ENCODE data around the gene VPS8.
A peak's percentile ranks its signal among the peaks of the same experiment; 100 is the strongest.

VPS8 gene, protein sequence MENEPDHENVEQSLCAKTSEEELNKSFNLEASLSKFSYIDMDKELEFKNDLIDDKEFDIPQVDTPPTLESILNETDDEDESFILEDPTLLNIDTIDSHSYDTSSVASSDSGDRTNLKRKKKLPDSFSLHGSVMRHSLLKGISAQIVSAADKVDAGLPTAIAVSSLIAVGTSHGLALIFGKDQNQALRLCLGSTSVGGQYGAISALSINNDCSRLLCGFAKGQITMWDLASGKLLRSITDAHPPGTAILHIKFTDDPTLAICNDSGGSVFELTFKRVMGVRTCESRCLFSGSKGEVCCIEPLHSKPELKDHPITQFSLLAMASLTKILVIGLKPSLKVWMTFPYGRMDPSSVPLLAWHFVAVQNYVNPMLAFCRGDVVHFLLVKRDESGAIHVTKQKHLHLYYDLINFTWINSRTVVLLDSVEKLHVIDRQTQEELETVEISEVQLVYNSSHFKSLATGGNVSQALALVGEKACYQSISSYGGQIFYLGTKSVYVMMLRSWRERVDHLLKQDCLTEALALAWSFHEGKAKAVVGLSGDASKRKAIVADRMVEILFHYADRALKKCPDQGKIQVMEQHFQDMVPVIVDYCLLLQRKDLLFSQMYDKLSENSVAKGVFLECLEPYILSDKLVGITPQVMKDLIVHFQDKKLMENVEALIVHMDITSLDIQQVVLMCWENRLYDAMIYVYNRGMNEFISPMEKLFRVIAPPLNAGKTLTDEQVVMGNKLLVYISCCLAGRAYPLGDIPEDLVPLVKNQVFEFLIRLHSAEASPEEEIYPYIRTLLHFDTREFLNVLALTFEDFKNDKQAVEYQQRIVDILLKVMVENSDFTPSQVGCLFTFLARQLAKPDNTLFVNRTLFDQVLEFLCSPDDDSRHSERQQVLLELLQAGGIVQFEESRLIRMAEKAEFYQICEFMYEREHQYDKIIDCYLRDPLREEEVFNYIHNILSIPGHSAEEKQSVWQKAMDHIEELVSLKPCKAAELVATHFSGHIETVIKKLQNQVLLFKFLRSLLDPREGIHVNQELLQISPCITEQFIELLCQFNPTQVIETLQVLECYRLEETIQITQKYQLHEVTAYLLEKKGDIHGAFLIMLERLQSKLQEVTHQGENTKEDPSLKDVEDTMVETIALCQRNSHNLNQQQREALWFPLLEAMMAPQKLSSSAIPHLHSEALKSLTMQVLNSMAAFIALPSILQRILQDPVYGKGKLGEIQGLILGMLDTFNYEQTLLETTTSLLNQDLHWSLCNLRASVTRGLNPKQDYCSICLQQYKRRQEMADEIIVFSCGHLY (N-terminal part only)

DNA sequence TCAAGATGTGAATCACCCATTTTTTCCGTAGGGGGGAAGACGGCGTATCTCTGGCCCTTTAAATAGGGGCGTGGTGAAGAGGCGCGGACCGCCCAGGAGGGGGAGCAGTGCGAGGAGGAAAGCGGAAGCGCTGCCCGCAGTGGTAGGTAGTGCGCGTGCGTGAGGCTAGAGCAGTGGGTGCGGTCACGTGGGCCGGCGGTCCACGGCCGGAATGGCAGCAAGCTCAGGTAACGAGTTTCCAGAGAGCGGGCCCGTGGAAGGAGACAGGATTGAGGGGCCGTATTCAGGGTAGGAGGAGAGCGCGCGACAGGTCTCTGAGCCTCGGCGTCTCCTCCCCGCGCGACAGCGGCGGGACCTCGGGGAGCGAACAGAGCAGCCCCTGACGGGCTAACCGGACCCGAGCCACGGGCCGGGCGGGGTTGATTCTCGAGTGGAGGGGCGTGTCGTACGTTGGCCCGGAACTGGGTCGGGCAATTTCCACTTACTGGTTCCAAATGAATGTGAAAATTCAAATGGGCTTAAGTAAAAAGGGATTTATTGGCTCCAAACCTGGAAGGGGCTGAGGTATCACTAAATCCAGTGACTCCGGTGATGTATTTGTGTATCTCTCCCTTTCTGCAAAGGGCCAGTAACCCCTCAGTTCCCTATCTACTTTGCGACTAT lies at the start of gene VPS8:
Gene VPS8, plus strand, starts transcription at position 168 of the 663 bp plus-strand sequence. CDS start 12,467 bp downstream, outside the sequence.
- peak; percentile 97 for DNase-seq

DNA sequence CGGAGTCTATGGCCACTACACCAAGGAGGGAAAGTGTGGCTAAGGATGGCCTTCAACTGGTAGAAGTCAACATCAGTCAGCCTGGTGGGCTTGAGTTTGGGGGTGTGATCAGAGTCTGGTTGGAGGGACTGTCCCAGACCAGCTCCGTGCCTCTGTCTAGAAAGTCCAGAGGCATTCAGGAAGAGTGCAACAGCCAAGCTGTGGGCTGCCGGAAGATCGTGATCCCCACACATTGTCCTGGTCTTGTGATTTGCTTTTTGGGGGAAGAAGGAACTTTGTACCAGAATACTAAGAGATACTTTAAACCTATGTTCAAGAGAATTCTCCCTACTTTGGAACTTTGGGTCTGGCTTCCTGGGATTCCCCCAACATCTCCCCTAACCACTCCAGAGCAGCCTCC lies 47.8 kb upstream of the VPS8 start:
- DNase-seq = no peak

DNA sequence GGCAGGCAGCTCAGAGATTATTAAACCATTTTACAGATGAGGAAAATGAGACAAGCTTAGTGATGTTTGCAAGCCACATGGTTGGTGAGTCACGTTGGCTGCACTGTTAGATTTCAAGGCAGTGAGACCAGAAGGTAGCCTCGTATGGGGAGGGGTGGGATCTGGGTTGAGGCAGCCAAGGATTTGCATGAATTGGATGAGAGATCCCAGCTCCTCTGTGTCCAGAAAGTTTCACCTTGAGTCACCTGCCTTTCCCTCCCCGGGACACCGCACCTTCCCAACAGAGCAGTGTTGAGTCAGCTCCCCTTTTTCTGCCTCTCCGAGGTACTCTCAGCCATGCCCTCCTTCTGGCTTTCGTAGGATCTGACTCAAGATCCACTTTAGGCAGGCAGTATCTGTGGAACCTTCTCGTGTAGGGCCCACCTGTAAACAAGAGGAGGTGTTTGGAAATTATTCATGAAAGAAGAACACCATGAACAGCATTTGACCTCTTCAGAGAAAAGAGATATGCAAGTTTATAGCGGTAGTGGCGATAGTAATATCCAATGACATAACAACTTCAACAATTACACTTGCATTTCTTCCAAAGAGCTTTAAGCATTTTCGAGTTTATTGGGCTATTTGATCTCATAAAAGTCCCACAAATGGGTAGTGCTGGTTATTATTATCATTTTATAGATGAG lies 46.8 kb upstream of the VPS8 start:
- no peak for DNase-seq

DNA sequence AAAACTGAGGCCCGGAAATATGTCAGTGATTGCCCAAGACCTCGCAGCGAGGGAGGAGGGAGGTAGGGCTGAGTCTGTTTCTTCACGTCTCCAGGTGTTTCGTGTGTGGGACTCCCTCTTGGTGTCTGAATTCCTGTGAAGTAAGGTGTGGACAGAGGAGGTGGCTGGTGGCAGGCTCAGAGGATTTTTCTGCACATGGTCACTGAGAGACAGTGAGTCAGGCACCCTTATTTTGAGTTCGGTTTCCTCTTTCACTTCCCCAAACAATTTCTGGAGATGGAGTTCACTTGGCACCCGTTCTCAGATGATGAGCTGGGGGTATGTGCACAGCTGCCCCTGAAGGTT lies 46.3 kb upstream of the VPS8 start:
- DNase-seq = no peak

DNA sequence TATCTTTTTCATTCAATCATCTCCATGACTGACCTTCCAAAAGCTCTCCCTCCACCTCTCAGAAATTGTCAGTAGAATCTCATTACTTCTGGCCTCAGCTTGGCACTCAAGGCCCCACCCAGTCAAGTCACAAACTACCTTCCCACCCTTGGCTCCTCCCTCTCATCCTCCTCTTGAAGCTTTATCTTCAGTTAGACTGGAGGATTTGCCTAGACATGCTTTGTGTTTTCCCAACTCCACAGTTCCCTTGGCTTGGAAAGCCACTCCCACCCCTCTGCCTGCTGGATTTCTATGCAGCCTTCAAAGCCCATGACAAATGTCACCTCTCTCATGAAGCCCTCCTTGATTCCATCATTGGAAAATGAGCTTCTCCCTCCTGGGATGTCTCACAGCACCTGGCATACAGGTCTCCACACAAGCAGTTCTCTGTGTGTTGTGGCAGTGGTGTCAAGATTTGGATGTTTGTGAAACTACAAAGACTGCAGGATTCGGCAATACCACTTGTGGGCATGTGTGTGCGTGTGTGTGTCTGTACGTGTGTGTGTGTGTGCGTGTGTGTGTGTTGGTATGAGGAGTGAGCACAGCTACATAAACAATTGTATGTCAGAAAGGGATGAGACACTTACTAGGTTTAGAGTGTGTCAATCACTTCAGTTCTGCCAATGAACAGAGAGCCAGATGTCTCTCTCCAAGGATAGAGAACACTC lies 45.3 kb upstream of the VPS8 start:
- DNase-seq = no peak

DNA sequence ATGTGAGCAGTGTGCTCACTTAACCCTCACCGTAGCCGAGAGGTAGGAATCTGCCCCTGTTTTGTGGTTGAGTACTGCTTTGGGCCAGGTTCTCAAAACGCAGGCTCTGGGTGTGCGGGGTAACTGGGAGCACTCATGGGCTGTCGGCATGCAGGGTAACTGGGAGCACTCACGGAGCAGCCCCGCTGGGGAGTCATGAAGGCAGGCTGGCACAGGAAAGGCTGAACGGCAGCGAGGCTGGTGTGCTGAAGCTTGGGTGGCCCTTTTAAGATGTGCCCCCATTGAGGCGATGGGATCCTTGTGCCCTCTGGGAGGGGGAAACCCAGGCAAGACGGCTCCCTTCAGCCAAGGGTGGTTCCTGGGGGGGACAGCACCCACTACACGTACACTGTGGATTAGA lies 44.6 kb upstream of the VPS8 start:
- DNase-seq = no peak

DNA sequence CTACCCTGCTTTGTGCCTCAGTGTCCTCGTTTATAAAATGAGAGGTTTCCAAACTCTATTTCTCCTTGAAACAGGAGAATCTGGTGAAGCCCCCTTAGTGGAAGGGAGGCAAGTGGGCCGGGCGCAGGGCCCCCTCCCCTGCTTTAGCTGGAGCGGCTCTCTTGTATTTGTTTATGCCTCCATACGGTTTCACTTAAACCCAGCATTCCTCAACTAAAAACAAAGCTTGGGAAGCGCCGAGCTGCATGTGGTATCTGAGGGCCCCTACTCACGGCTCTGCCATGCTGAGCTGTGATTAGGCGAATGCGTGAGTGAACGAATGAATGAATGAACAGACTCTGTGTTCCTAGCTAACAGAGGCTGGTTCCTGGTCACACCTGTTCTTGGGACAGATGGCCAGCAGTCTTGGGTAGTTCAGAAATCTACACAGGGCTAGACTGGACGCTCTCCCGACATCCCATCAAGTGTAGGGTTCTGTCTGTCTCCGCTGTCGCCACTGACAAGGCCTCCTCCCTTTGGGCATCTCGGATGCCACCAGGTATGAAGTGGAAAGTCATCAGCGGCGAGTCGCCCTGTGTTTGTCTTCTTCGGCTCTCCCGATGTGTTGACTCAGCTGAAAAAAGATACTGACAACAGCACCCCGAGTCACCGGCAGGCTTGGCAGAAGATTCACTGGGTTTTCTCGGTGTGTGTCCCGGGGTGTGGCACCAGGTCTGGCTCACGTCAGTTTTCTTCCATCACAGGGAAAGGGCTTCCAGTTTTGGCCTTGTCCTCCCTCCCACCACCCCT lies 42.4 kb upstream of the VPS8 start:
- no peak for DNase-seq

DNA sequence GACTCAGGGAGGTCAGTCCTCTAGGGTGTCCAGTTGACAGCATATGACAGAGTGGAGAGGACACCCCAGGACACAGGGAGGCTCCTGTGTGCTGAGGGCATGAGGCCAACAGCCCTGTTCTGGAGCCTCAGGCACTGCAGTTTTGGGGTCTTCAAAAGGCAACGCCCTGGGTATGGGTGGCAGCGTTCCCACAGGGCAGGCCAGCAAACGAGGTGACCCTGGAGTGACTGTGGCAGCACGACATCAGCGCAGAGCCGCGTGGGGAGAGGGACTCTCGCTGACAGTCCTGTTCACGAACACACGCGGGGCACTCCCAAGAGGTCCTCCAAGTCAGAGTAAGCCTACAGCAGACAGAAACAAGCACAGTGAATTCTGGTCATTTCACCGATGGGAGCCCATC lies 41.4 kb upstream of the VPS8 start:
- no peak for DNase-seq

DNA sequence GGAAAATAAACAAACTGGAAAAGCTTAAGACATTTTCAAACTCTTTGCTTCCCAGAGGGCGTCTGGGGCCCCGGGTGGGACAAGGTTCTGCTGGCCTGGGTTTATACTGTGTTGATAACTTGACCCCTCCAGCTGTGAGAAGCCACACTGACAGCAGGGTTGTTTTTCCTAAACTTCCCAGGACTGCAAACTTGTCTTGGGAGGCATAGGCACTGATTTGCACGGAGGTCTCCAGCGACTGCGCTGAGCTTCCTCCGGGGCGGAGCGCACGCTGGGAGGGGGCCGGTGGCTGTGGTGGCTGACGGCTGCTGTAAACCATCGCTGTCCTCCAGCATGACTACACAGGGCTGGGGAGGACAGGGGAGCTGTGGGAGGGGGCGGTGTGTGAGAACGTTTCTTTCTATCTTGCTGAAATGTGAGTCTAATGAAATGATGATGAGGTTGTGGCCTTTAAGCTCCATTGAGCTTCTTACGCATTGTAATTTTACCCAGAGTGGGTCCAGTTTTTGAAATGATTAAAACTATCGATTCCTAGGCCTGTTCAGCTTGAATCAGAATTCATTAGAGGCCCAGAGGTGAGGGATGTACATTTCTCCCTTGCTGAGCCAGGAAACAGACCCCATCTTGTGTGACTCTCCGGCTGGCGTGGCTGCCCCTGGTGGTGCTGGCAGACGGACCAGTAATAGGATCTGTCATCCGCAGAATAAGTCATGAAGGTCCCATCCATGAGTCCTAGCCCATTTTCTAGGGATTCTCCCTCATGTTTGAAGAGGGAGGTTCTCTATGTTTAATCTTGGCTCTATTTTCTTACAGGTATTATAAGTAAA lies 40.5 kb upstream of the VPS8 start:
- no peak for DNase-seq

DNA sequence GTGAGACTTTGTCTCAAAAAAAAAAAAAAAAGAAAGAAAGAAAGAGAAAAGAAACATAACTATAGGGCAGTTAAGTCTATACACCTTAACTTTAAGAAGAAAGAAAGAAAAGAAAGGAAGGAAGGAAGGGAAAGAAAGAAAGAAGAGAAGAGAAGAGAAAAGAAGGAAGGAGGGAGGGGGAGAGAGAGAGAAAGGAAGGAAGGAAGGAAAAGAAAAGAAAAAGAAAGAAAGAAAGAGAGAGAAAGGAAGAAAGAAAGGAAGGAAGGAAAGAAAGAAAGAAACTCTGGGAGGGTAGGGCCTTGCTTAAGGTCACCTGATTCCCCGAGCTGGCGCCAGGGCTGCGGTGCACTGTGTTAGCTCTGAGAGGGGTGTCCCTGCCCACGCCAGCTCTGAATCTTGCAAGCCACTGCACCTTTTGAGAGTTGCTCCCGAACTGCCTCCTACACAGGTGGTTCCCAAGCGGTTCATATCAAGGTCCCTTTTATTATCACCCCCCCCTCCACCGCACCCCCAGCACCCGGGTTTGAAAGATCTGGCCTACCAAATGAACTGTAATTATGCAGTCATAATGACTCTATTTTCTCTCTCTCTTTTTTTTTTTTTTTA lies 39.2 kb upstream of the VPS8 start:
- DNase-seq = no peak

DNA sequence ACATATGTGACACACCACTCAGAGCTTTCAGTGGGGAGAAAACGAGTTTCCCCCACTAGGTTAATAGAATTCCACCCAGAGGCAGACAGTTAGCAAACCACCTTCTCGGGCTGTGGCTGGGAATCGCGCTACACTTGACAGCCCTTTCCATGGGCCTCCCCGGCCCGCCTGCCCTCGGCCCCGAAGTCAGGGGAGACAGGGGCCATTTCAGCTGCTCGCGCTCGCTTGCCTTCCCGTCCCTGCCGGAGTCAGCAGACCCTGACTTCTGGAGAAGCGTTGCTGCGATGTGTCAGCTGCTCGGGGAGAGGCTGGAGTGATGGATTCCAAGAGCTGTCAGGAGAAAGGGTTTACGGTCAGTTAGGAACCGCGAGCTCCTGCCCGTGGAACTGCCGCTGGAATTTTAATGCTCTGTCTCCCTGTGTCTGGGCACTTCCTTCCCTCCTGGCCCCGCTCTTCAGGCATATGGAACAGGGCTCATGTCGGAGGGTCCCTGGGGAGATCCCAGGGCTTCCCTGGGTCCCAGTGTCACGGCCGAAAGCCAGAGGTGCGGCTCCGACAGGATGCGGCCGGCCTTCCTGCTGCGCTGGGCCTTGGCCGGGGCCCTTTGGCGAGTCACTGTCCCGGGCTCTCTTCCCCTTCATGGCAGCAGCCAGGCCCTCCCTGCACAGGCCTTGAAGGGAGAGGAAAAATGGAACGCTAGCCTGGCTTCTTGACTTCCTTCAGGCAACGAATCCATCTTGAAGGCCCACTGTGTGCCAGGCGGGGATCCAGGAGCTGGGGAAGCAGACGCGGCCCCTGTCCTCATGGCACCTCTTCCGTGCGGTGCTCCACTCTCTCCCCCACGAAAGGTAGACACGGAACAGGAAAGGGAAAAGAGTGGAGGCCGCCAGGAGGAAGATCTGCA lies 38.4 kb upstream of the VPS8 start:
- no peak for DNase-seq

DNA sequence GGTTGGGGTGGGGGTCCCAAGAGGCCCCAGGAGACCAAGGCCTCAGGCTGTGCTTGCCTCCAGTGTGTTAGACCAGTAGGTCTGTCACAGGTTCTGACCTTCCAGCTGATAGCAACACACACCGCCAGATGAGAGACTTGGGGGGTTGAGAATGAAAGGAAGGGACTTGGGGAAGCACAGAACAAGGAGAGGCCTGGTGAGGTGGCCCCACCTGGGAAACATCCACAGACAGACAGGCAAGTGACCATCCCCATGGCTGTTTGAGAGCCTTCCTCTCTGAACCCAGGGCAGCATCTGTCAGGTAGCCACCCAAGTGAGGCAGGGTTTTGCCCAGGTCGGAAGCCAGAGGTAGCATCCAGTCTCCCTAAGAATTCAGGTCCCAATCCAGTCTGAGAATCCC lies 35.0 kb upstream of the VPS8 start:
- DNase-seq = no peak

DNA sequence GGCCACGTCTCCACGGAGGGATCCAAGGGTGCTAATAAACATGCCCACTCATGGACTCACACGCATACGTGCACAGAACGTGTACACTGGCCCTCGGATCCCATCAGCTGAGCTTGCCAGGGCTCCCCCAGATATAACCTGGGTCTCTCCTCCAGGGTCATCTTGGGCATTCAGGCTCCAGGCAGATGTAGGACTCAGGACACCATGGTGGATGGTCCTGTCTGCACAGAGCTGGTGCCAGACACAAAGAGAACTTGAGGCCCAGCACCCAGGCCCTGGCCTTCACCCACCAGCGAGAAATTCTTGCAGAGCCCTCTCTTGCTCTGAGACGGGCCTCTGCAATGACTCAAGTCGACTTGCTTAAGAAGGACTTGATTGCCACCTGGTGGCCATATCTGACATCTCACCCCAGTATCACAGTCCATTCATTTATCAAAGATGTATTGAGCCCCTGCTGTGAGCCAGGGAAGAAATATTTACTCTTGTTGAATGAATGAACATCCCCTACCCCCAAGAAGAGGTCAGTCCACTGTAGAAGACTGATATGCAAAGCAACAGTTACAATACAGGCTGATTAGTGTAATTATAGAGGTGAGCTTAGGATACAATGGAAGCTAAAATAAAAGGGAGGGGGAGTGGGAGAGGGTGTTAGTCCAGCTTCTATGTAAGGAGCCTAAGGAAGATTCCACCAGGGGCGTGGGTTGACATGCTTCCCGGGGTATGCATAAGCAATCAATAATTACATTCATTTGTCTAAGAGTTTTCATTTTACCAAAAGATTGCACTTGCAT lies 34.2 kb upstream of the VPS8 start:
- peak; percentile 85 for DNase-seq

DNA sequence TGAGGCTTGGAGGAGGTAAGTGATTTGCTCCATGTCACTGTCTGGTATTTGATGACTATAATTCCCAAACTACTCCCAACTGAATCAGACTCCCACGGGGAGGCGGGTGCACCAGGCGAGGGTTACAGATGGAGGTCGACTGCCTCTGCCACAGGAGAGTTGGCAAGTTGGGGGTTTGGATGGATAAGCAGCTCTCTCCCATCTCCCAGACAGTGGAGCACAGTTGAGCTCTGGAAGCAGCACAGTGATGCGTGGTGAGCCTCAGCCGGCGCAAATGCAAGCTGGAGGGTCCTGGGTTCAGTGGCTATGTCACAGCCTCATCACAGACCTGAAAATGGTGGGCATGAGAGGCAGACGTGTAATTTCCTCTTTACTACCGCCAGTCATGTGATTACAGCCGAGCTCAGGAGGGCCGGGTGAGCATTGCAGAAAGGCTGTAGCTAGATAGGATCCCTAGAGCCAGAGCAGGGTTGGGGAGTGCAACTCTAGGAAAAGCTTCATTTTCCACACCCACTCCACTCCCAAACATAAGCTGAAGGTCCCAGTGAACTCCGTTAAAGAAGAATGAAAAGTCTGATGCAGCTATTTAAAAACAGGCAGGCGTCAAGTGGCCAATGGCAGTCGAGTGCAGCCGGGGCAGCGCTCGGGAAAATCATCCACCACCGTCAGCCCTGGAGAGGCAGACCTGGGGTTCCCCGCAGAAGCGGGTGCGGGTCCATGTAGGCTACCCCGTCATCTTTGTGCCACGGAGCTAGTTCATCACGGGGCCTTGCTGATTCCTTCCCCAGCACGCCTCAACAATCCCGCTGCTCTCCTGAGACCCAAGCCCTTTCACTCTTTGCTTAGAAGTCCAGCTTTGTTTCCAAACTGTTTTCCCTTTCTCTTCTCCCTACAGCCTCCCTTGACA lies 33.3 kb upstream of the VPS8 start:
- no peak for DNase-seq

DNA sequence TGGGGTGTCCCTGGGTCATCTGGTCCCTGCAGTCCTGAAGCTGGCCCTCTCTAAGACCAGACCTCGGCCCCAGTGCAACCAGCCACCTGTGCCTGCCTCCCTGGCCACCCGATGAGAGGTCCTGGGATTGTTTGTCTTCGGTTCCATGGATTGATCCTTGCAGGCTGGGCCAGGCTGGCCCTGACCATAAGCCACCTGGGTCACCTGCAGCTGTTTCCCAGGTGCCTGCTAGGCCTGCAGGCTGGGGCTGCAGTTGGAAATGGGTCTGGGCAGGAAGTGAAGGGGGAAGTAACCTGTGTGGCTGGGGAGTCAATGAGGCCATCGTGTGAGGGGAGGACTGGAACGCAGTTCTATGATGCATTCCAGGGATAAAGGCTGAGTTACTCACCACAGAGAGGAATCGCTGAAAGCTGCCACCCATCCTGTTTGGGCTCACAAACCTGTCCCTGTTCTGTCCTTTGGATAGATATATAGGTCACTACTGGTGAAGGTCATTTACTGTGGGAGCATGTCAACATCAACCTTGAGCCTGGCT lies 30.9 kb upstream of the VPS8 start:
- DNase-seq = no peak

DNA sequence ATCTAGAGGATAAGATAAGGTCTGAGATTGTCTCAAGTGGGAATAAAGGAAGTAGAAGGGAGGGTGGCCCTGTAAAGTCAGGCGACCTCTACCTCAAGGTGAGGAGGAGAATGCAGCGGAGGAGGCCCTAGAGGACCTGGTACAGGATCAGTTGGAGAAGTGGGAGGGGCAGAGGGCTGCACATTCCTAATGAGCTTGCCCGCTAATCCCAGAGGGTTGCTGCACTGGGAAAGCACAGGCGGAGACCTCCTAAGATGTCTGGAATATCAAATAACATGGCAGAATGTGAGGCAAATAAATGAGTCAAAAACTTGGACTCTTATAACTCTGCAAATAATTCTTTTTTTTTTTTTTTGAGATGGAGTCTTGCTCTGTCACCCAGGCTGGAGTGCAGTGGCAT lies 30.2 kb upstream of the VPS8 start:
- no peak for DNase-seq

Measured in activated gamma-delta T cell treated with Interleukin-2 at 50 U/mL for 16 hours (primary cell).